ENCODE measurements around the gene MBD3L2B.

MBD3L2B gene

GRCh38 chr19:6971366-6971765 is 49.9 kb downstream of the MBD3L2B start:
- no peak for TF ChIP-seq BACH2 (CRISPR knock-in tag; IDR thresholded peaks at IDR 0.05; ENCODE audit: borderline replicate concordance)
- no peak for TF ChIP-seq OSR1 (CRISPR knock-in tag; IDR thresholded peaks at IDR 0.05)
- no peak for TF ChIP-seq ESRRG (CRISPR knock-in tag; IDR thresholded peaks at IDR 0.05)
- no peak for TF ChIP-seq ZNF8 (CRISPR knock-in tag; IDR thresholded peaks at IDR 0.05)
- no peak for TF ChIP-seq ZNF70 (CRISPR knock-in tag; IDR thresholded peaks at IDR 0.05)
- no peak for TF ChIP-seq RARB (CRISPR knock-in tag; IDR thresholded peaks at IDR 0.05)
- TF ChIP-seq ISL1 (CRISPR knock-in tag; IDR thresholded peaks at IDR 0.05), result no peak
- no peak for TF ChIP-seq CSDC2 (CRISPR knock-in tag; IDR thresholded peaks at IDR 0.05)
- no peak for TF ChIP-seq GLIS3 (CRISPR knock-in tag; IDR thresholded peaks at IDR 0.05)
- TF ChIP-seq TSHZ2 (CRISPR knock-in tag; IDR thresholded peaks at IDR 0.05), result no peak
- TF ChIP-seq POU6F1 (CRISPR knock-in tag; IDR thresholded peaks at IDR 0.05; ENCODE audit: borderline replicate concordance, low read depth), result no peak
- no peak for TF ChIP-seq PPARA (CRISPR knock-in tag; IDR thresholded peaks at IDR 0.05; ENCODE audit: borderline replicate concordance)
- TF ChIP-seq CREB5 (CRISPR knock-in tag; IDR thresholded peaks at IDR 0.05; ENCODE audit: low read depth), result no peak
- no peak for TF ChIP-seq CSRNP3 (CRISPR knock-in tag; IDR thresholded peaks at IDR 0.05)
- TF ChIP-seq ARNTL (CRISPR knock-in tag; IDR thresholded peaks at IDR 0.05; ENCODE audit: borderline replicate concordance, low read depth), result no peak
- no peak for TF ChIP-seq ZFP30 (CRISPR knock-in tag; IDR thresholded peaks at IDR 0.05)
- no peak for TF ChIP-seq PATZ1 (CRISPR knock-in tag; IDR thresholded peaks at IDR 0.05; ENCODE audit: borderline replicate concordance)
- no peak for TF ChIP-seq ZNF565 (CRISPR knock-in tag; conservative IDR thresholded peaks at IDR 0.05; ENCODE audit: low read depth)
- ATAC-seq, result no peak

- ATAC-seq, result no peak
- TF ChIP-seq OSR1 (CRISPR knock-in tag; IDR thresholded peaks at IDR 0.05), result no peak
- no peak for TF ChIP-seq CSDC2 (CRISPR knock-in tag; IDR thresholded peaks at IDR 0.05)
- TF ChIP-seq ARNTL (CRISPR knock-in tag; IDR thresholded peaks at IDR 0.05; ENCODE audit: borderline replicate concordance, low read depth), result no peak
- TF ChIP-seq RARB (CRISPR knock-in tag; IDR thresholded peaks at IDR 0.05), result no peak
- TF ChIP-seq SNAI2 (CRISPR knock-in tag; IDR thresholded peaks at IDR 0.05), result no peak
- no peak for TF ChIP-seq ISL1 (CRISPR knock-in tag; IDR thresholded peaks at IDR 0.05)
- TF ChIP-seq CSRNP3 (CRISPR knock-in tag; IDR thresholded peaks at IDR 0.05), result no peak
- no peak for TF ChIP-seq GLIS3 (CRISPR knock-in tag; IDR thresholded peaks at IDR 0.05)
- TF ChIP-seq ZFP3 (CRISPR knock-in tag; IDR thresholded peaks at IDR 0.05), result no peak
- no peak for TF ChIP-seq PATZ1 (CRISPR knock-in tag; IDR thresholded peaks at IDR 0.05; ENCODE audit: borderline replicate concordance)
- no peak for TF ChIP-seq TOX (CRISPR knock-in tag; IDR thresholded peaks at IDR 0.05; ENCODE audit: borderline replicate concordance)
- TF ChIP-seq CREB5 (CRISPR knock-in tag; IDR thresholded peaks at IDR 0.05; ENCODE audit: low read depth), result no peak
These were observed 50.8 kb downstream of the MBD3L2B start for GRCh38 chr19:6970443-6970842.

Data from SK-N-SH treated with all-trans-retinoic acid at 6 μM for 48 hours (cell line).